Activated CD4-positive, alpha-beta memory T cell treated with anti-CD3 and anti-CD28 coated beads for 36 hours (primary cell): ENCODE results near the gene TNS3. TPM values are rescaled to one million over a fixed set of nuclear protein-coding genes. Genes with fewer than 3 reads are reported as not detected.

Experiments
- CTCF ChIA-PET: fragments of 350-600 bp; sonication (Branson Sonifier 250); formaldehyde crosslinking; loops from one replicate; lab custom pipeline; 2021; ENCODE audit warnings: antibody characterized with exemption, inconsistent platforms; lab: Charles Lee
- POLR2A ChIA-PET: fragments of 350-600 bp; sonication (Branson Sonifier 250); formaldehyde crosslinking; loops from one replicate; lab custom pipeline; 2021; ENCODE audit warnings: antibody characterized with exemption; lab: Charles Lee
- DNase-seq: peaks from one replicate; pipeline ENCODE4 v3.0.0-alpha.2; 2020
- H3K27ac Mint-ChIP-seq: one replicate; pipeline ENCODE4 v1.8.0; 2021; ENCODE audit warnings: mixed read lengths
- H3K27me3 Mint-ChIP-seq: one replicate; pipeline ENCODE4 v1.8.0; 2021; ENCODE audit warnings: mixed read lengths
- H3K36me3 Mint-ChIP-seq: one replicate; pipeline ENCODE4 v1.8.0; 2021; ENCODE audit warnings: mixed read lengths
- H3K4me1 Mint-ChIP-seq: one replicate; pipeline ENCODE4 v1.8.0; 2021; ENCODE audit warnings: low read depth, mixed read lengths
- H3K4me3 Mint-ChIP-seq: one replicate; pipeline ENCODE4 v1.8.0; 2021; ENCODE audit warnings: mild to moderate bottlenecking, mixed read lengths
- H3K9me3 Mint-ChIP-seq: one replicate; pipeline ENCODE4 v1.8.0; 2021; ENCODE audit warnings: mixed read lengths
- intact Hi-C: fragments of 100-400 bp; cut with micrococcal nuclease; formaldehyde crosslinking; loops from one replicate; pipeline ENCODE4 v1.15.1; 2023
- total RNA-seq, 2 experiments: library from RNA; stranded (reverse); gene quantifications; one replicate each; pipeline ENCODE4 v1.2.3, GENCODE V29; 2021

Gene TNS3
- total RNA-seq, 2 experiments from 2014 or later: 0.15 to 0.31 TPM

GRCh38 chr7:47392241-47392759, 189.6 kb downstream of the TNS3 start:
- no peak overlapping the region for H3K27ac Mint-ChIP-seq
- H3K36me3 Mint-ChIP-seq: no peaks in the 10 kb centered on the region
- CTCF ChIA-PET: no interaction called here
- H3K4me1 Mint-ChIP-seq: no peaks in the 10 kb centered on the region
- H3K4me3 Mint-ChIP-seq: no peak overlapping the region
- DNase-seq: no peak
- H3K9me3 Mint-ChIP-seq: no peaks in the 10 kb centered on the region
- POLR2A ChIA-PET: no interaction called here
- intact Hi-C loops: no loop called here
- peaks cover 4% of the 10 kb centered on the region for H3K27me3 Mint-ChIP-seq

GRCh38 chr7:47391726-47392125, 190.2 kb downstream of the TNS3 start:
- no peaks in the 10 kb centered on the region for H3K9me3 Mint-ChIP-seq
- no peak overlapping the region for H3K27ac Mint-ChIP-seq
- H3K4me3 Mint-ChIP-seq: no peak overlapping the region
- intact Hi-C loops: no loop called here
- CTCF ChIA-PET: no interaction called here
- no peaks in the 10 kb centered on the region for H3K36me3 Mint-ChIP-seq
- no peaks in the 10 kb centered on the region for H3K4me1 Mint-ChIP-seq
- DNase-seq: no peak
- POLR2A ChIA-PET: no interaction called here
- H3K27me3 Mint-ChIP-seq: peaks cover 4% of the 10 kb centered on the region

GRCh38 chr7:47390914-47391313, 191.0 kb downstream of the TNS3 start:
- no peak for DNase-seq
- peaks cover 4% of the 10 kb centered on the region for H3K27me3 Mint-ChIP-seq
- no peaks in the 10 kb centered on the region for H3K4me1 Mint-ChIP-seq
- H3K36me3 Mint-ChIP-seq: no peaks in the 10 kb centered on the region
- ChIA-PET CTCF (no interaction called here), POLR2A (no interaction called here)
- H3K9me3 Mint-ChIP-seq: no peaks in the 10 kb centered on the region
- intact Hi-C loops: no loop called here
- no peak overlapping the region for H3K4me3 Mint-ChIP-seq
- H3K27ac Mint-ChIP-seq: no peak overlapping the region

GRCh38 chr7:47389923-47390630, 191.8 kb downstream of the TNS3 start:
- Mint-ChIP-seq H3K4me1 (no peaks in the 10 kb centered on the region), H3K4me3 (no peak overlapping the region), H3K36me3 (no peaks in the 10 kb centered on the region), H3K27me3 (peaks cover 2% of the 10 kb centered on the region), H3K9me3 (no peaks in the 10 kb centered on the region), H3K27ac (no peak overlapping the region)
- ChIA-PET CTCF (no interaction called here), POLR2A (no interaction called here)
- no peak for DNase-seq
- intact Hi-C loops: no loop called here

- ChIA-PET CTCF (no interaction called here), POLR2A (no interaction called here)
- Mint-ChIP-seq H3K36me3 (no peaks in the 10 kb centered on the region), H3K4me3 (no peak overlapping the region), H3K27me3 (no peaks in the 10 kb centered on the region), H3K27ac (no peak overlapping the region), H3K9me3 (no peaks in the 10 kb centered on the region), H3K4me1 (no peaks in the 10 kb centered on the region)
- DNase-seq: no peak
- intact Hi-C loops: no loop called here
These were observed 192.6 kb downstream of the TNS3 start for GRCh38 chr7:47389171-47389922.

GRCh38 chr7:47387506-47387905, 194.4 kb downstream of the TNS3 start:
- no peaks in the 10 kb centered on the region for H3K27me3 Mint-ChIP-seq
- intact Hi-C loops: no loop called here
- POLR2A ChIA-PET: no interaction called here

GRCh38 chr7:47386273-47386835, 195.6 kb downstream of the TNS3 start:
- Mint-ChIP-seq H3K27me3 (no peaks in the 10 kb centered on the region), H3K27ac (no peak overlapping the region), H3K9me3 (no peaks in the 10 kb centered on the region), H3K4me1 (no peaks in the 10 kb centered on the region), H3K36me3 (no peaks in the 10 kb centered on the region), H3K4me3 (no peak overlapping the region)
- ChIA-PET CTCF (no interaction called here), POLR2A (no interaction called here)
- intact Hi-C loops: no loop called here
- DNase-seq: no peak

More at GRCh38 chr7:47387506-47387905, 194.4 kb downstream of the TNS3 start:
- no peaks in the 10 kb centered on the region for H3K4me1 Mint-ChIP-seq
- H3K4me3 Mint-ChIP-seq: no peak overlapping the region
- H3K36me3 Mint-ChIP-seq: no peaks in the 10 kb centered on the region
- CTCF ChIA-PET: no interaction called here
- DNase-seq: no peak
- no peak overlapping the region for H3K27ac Mint-ChIP-seq
- H3K9me3 Mint-ChIP-seq: no peaks in the 10 kb centered on the region

- POLR2A ChIA-PET: no interaction called here
- H3K36me3 Mint-ChIP-seq: no peaks in the 10 kb centered on the region
- CTCF ChIA-PET: no interaction called here
- peaks cover under 1% of the 10 kb centered on the region for H3K27me3 Mint-ChIP-seq
- H3K27ac Mint-ChIP-seq: no peak overlapping the region
- H3K4me1 Mint-ChIP-seq: no peaks in the 10 kb centered on the region
- no peak overlapping the region for H3K4me3 Mint-ChIP-seq
- DNase-seq: no peak
- no peaks in the 10 kb centered on the region for H3K9me3 Mint-ChIP-seq
- intact Hi-C loops: no loop called here
These were observed 196.3 kb downstream of the TNS3 start for GRCh38 chr7:47385536-47386125.

- DNase-seq: no peak
- Mint-ChIP-seq H3K27me3 (peaks cover 3% of the 10 kb centered on the region), H3K4me3 (no peak overlapping the region), H3K27ac (no peak overlapping the region), H3K36me3 (no peaks in the 10 kb centered on the region), H3K4me1 (no peaks in the 10 kb centered on the region), H3K9me3 (no peaks in the 10 kb centered on the region)
- POLR2A ChIA-PET: no interaction called here
- intact Hi-C loops: no loop called here
- CTCF ChIA-PET: no interaction called here
These were observed 197.0 kb downstream of the TNS3 start for GRCh38 chr7:47384755-47385535.

- ChIA-PET CTCF (no interaction called here), POLR2A (no interaction called here)
- H3K4me1 Mint-ChIP-seq: no peaks in the 10 kb centered on the region
- intact Hi-C loops: no loop called here
- H3K9me3 Mint-ChIP-seq: no peaks in the 10 kb centered on the region
- H3K27ac Mint-ChIP-seq: no peak overlapping the region
- no peaks in the 10 kb centered on the region for H3K36me3 Mint-ChIP-seq
- H3K27me3 Mint-ChIP-seq: peaks cover 3% of the 10 kb centered on the region
- no peak overlapping the region for H3K4me3 Mint-ChIP-seq
- DNase-seq: no peak
These were observed 198.0 kb downstream of the TNS3 start for GRCh38 chr7:47383696-47384445.

- Mint-ChIP-seq H3K4me3 (no peak overlapping the region), H3K27ac (no peak overlapping the region), H3K9me3 (no peaks in the 10 kb centered on the region), H3K27me3 (peaks cover 3% of the 10 kb centered on the region), H3K4me1 (no peaks in the 10 kb centered on the region), H3K36me3 (no peaks in the 10 kb centered on the region)
- DNase-seq: no peak
- intact Hi-C loops: no loop called here
- CTCF ChIA-PET: no interaction called here
- POLR2A ChIA-PET: no interaction called here
These were observed 198.8 kb downstream of the TNS3 start for GRCh38 chr7:47383072-47383471.
